ENCODE data around the gene SELENOS. TPM values are rescaled to one million over a fixed set of nuclear protein-coding genes. Genes with fewer than 3 reads are reported as not detected.

SELENOS gene
- total RNA-seq, 1 donor from 2014 or later = 48.9 TPM

DNA sequence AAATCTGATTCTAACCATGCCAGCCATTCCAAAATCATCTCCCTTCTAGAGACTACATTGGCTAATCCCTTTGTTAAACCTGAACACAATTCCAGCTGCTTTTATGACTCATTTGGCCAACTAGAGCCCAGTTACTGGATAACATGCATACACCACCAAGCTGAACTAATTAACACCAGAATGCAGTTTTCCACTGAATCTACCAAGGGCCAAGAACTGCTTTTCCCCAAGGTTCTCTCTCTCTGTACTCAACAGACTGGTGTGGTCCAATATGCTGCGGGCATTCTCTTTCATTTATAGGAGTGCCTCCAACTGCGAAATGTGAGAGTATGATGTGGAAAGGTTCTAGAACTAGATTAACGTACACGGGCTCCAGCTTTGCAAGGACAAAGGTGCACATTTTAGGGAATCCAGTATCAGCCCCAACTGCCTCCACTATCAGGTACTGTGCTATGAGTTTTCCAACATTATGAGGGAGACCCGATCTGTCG lies 26.9 kb downstream of the SELENOS start:
- Mint-ChIP-seq H3K36me3 (ENCODE audit: low read depth, unreplicated experiment) (no peaks in the 10 kb centered on the region), H3K4me1 (ENCODE audit: unreplicated experiment) (peaks cover 11% of the 10 kb centered on the region), H3K27ac (ENCODE audit: unreplicated experiment) (peak overlapping the region; percentile 82), H3K27me3 (ENCODE audit: unreplicated experiment) (peaks cover 19% of the 10 kb centered on the region), H3K9me3 (ENCODE audit: unreplicated experiment) (no peaks in the 10 kb centered on the region), H3K4me3 (ENCODE audit: unreplicated experiment) (peak overlapping the region; percentile 96)
- no peak for DNase-seq (ENCODE audit: low spot score)
- no peak for TF ChIP-seq CTCF (IDR thresholded peaks at IDR 0.05; ENCODE audit: unreplicated experiment)

DNA sequence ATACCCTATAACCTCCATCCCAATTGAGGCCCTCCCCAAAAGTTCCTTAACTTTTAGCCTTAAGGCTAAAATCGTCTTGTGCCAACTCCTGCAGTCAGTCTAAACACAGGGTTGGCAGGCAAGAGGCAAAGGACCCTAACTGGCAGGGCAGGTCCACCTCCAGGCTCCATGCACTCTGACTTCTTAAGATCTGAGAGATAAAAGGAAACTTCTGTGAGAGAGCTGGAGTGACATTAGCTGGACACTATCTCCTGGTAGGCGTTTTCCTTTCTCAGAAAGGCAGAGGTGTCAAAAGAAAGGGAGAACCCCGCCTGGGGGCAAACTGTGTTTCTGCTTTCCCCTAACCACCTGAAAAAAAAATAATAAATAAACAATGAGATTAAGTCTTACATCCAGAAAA lies 29.0 kb downstream of the SELENOS start:
- no peak for DNase-seq (ENCODE audit: low spot score)
- H3K4me3 Mint-ChIP-seq (ENCODE audit: unreplicated experiment) = no peak overlapping the region
- TF ChIP-seq CTCF (IDR thresholded peaks at IDR 0.05; ENCODE audit: unreplicated experiment) = no peak
- H3K9me3 Mint-ChIP-seq (ENCODE audit: unreplicated experiment) = no peaks in the 10 kb centered on the region
- H3K27ac Mint-ChIP-seq (ENCODE audit: unreplicated experiment) = no peak overlapping the region
- H3K4me1 Mint-ChIP-seq (ENCODE audit: unreplicated experiment) = peaks cover 17% of the 10 kb centered on the region
- no peaks in the 10 kb centered on the region for H3K36me3 Mint-ChIP-seq (ENCODE audit: low read depth, unreplicated experiment)
- H3K27me3 Mint-ChIP-seq (ENCODE audit: unreplicated experiment) = peaks cover 19% of the 10 kb centered on the region

- Mint-ChIP-seq H3K4me1 (ENCODE audit: unreplicated experiment) (peaks cover 19% of the 10 kb centered on the region), H3K27ac (ENCODE audit: unreplicated experiment) (no peak overlapping the region)
- no peak for DNase-seq (ENCODE audit: low spot score)
Measured at GRCh38 chr15:101246824-101247745, 30.2 kb downstream of the SELENOS start.

GRCh38 chr15:101246391-101246790 lies 30.9 kb downstream of the SELENOS start:
- Mint-ChIP-seq H3K27ac (ENCODE audit: unreplicated experiment) (no peak overlapping the region), H3K27me3 (ENCODE audit: unreplicated experiment) (peaks cover 12% of the 10 kb centered on the region), H3K4me1 (ENCODE audit: unreplicated experiment) (peaks cover 19% of the 10 kb centered on the region), H3K9me3 (ENCODE audit: unreplicated experiment) (no peaks in the 10 kb centered on the region), H3K4me3 (ENCODE audit: unreplicated experiment) (no peak overlapping the region), H3K36me3 (ENCODE audit: low read depth, unreplicated experiment) (no peaks in the 10 kb centered on the region)
- no peak for DNase-seq (ENCODE audit: low spot score)
- no peak for TF ChIP-seq CTCF (IDR thresholded peaks at IDR 0.05; ENCODE audit: unreplicated experiment)

More at GRCh38 chr15:101246824-101247745, 30.2 kb downstream of the SELENOS start:
- no peaks in the 10 kb centered on the region for H3K36me3 Mint-ChIP-seq (ENCODE audit: low read depth, unreplicated experiment)
- peaks cover 12% of the 10 kb centered on the region for H3K27me3 Mint-ChIP-seq (ENCODE audit: unreplicated experiment)
- no peak for TF ChIP-seq CTCF (IDR thresholded peaks at IDR 0.05; ENCODE audit: unreplicated experiment)
- H3K9me3 Mint-ChIP-seq (ENCODE audit: unreplicated experiment) = no peaks in the 10 kb centered on the region
- no peak overlapping the region for H3K4me3 Mint-ChIP-seq (ENCODE audit: unreplicated experiment)

All from endothelial cell (in vitro differentiated cells).